ENCODE data around the gene SLC9A9. TPM values are rescaled to one million over a fixed set of nuclear protein-coding genes. Genes with fewer than 3 reads are reported as not detected.

The SLC9A9 gene
- total RNA-seq, 3 donors from 2014 or later = 6.2 to 17.3 (median 7.8) TPM

DNA sequence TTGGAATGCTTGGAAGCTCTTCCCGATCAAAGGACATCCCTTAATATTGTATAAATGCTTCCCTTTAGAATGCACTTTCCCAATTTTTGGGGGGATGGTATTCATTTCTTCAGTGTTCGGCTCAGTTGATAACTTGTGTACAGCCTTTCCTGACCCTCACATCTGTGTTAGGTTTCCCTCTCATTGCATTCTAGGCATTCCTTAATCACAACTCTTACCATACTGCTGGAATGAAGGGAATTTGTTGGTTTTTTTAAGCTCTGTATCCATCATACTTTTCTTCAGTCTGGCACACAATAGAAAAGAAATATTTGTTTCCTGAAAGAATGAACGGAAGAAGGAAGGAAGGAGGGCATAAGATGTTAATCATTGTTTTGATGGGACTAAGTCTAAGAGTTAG, 609.2 kb downstream of the SLC9A9 start:
- intact Hi-C loops (cut with DNase I; ENCODE audit: low total_unique reads) = no loop called here
- Histone ChIP-seq H3K27ac (no peak overlapping the region), H3K9me3 (no peaks in the 10 kb centered on the region), H3K4me3 (no peak overlapping the region), H3K36me3 (no peaks in the 10 kb centered on the region), H3K4me1 (no peaks in the 10 kb centered on the region), H3K27me3 (no peaks in the 10 kb centered on the region)
- no peak for DNase-seq (ENCODE audit: low spot score in 2 of 2)
- TF ChIP-seq, protein P1, sequence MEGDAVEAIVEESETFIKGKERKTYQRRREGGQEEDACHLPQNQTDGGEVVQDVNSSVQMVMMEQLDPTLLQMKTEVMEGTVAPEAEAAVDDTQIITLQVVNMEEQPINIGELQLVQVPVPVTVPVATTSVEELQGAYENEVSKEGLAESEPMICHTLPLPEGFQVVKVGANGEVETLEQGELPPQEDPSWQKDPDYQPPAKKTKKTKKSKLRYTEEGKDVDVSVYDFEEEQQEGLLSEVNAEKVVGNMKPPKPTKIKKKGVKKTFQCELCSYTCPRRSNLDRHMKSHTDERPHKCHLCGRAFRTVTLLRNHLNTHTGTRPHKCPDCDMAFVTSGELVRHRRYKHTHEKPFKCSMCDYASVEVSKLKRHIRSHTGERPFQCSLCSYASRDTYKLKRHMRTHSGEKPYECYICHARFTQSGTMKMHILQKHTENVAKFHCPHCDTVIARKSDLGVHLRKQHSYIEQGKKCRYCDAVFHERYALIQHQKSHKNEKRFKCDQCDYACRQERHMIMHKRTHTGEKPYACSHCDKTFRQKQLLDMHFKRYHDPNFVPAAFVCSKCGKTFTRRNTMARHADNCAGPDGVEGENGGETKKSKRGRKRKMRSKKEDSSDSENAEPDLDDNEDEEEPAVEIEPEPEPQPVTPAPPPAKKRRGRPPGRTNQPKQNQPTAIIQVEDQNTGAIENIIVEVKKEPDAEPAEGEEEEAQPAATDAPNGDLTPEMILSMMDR (IDR thresholded peaks at IDR 0.05) = no peak
- TF ChIP-seq POLR2A (IDR thresholded peaks at IDR 0.05) (no peak), POLR2AphosphoS5 (IDR thresholded peaks at IDR 0.05) (no peak)

DNA sequence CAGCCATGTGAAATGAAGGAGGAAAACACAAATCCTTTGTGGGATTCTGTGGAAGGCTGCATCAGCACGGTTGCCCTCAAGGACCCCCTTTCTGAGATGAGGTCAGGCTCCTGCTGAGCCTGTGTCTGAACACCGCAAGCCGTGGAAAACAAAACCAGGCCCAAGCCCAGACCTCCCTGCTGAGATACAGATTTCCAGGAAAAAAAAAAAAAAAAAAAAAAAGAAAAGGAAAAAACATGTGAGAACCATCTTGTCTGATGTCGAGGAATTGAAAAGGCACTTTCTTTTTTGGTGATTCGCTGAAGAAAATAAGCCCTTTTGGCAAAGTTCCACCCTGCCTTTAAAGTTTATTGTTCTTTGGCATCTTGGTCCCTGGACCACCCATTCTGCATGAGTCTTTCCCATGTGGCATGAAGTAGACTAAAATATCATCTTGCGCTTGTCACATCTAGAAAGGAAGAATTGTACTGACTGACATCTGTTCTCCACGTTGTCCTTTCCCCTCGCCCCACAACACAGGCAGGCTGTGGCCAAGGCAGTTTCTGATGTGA, 611.1 kb downstream of the SLC9A9 start:
- H3K27ac ChIP-seq = no peak overlapping the region
- intact Hi-C loops (cut with DNase I; ENCODE audit: low total_unique reads) = no loop called here
- TF ChIP-seq POLR2AphosphoS5 (IDR thresholded peaks at IDR 0.05) = no peak
- no peak for TF ChIP-seq POLR2A (IDR thresholded peaks at IDR 0.05)
- TF ChIP-seq, protein P1 (IDR thresholded peaks at IDR 0.05) = no peak
- H3K27me3 ChIP-seq = no peaks in the 10 kb centered on the region
- DNase-seq (ENCODE audit: low spot score in 2 of 2) = no peak
- no peaks in the 10 kb centered on the region for H3K9me3 ChIP-seq
- H3K36me3 ChIP-seq = no peaks in the 10 kb centered on the region
- H3K4me3 ChIP-seq = no peak overlapping the region
- H3K4me1 ChIP-seq = no peaks in the 10 kb centered on the region

DNA sequence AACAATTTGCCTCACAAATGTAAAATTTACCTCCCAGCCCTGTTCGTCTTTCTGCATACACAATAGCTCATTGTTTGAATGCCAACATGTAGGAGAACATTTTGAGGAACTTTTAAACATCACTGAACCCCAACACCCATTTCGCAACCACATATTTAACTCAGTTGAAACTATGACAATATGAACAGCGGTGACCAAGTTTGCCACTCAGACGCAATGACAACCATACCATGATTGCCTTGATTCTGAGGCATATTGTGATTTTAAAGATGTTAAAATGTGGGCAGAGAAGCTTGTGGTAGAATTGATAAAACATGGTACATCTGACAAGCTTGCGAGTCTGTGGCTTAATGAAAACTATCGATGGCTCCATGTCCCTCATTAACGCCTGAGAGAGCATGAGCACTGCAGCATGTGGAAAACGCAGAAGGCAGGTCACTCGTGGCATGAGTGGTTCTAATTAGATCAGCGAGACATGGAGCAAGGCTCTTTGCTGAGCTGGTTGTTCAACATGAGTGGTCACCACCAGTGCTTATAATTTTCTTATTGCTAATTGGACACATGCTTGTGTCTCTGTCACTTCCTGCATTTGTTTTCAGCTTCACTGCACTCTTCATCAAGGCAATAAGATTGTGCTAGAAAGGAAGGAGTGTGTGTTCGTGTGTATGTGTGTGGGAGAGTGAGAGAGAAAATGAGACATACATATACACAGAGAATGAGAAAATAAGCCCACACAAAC, 611.9 kb downstream of the SLC9A9 start:
- Histone ChIP-seq H3K36me3 (no peaks in the 10 kb centered on the region), H3K4me1 (no peaks in the 10 kb centered on the region), H3K4me3 (no peak overlapping the region), H3K27me3 (no peaks in the 10 kb centered on the region), H3K27ac (no peak overlapping the region), H3K9me3 (no peaks in the 10 kb centered on the region)
- intact Hi-C loops (cut with DNase I; ENCODE audit: low total_unique reads) = no loop called here
- no peak for TF ChIP-seq POLR2AphosphoS5 (IDR thresholded peaks at IDR 0.05)
- TF ChIP-seq, protein P1 (IDR thresholded peaks at IDR 0.05) = no peak
- no peak for TF ChIP-seq POLR2A (IDR thresholded peaks at IDR 0.05)
- DNase-seq (ENCODE audit: low spot score in 2 of 2) = no peak

DNA sequence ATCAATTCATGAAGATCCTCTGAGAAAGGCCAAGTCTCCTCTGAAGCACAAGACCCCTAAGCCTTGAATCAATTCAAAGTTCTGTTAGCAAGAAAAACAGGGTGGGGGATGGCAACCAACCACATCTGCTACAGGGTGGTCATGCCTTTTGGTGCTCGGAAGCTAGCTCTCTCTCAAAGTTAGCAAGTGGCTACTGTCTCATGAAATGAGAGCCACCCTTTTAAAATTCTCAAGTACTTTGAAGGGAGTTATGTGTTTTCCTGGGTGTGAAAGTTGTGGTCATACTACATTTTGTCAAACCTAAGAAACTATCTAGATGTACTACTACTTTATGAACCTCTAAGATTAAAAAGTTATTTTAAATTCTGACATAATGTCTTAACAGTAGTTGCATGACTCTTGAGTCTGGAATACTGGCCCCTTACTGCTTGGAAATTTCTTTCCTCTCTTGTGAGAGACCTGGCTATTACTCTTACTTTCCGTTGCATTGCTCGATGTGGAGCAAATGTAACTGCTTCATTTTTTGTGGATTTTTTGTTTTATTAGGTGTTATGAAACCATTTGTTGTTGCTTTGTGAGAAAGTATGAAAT, 612.6 kb downstream of the SLC9A9 start:
- Histone ChIP-seq H3K27ac (no peak overlapping the region), H3K27me3 (no peaks in the 10 kb centered on the region), H3K36me3 (no peaks in the 10 kb centered on the region), H3K9me3 (no peaks in the 10 kb centered on the region), H3K4me3 (no peak overlapping the region), H3K4me1 (no peaks in the 10 kb centered on the region)
- intact Hi-C loops (cut with DNase I; ENCODE audit: low total_unique reads) = no loop called here
- DNase-seq (ENCODE audit: low spot score in 2 of 2) = no peak
- TF ChIP-seq, protein P1 (IDR thresholded peaks at IDR 0.05) = no peak
- TF ChIP-seq POLR2A (IDR thresholded peaks at IDR 0.05) = no peak
- no peak for TF ChIP-seq POLR2AphosphoS5 (IDR thresholded peaks at IDR 0.05)

DNA sequence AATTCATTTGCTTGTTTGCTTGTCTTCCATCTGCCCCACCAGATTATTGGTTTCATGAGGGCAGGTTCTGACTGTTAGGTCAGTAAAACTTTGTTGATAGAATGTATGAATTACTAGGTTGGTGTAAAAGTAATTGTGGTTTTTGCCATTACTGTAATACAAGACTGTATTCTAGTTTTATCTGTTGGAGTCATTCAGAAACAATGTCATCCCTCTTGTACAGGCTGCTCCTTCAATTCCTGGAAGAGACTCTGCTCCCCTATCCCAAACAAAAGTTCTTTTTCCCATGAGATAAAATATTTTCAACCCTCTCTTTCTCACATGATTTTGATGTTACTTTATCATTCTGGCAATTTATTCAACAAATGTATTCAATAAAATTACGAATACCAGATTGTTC, 613.7 kb downstream of the SLC9A9 start:
- no peaks in the 10 kb centered on the region for H3K9me3 ChIP-seq
- H3K27ac ChIP-seq = no peak overlapping the region
- TF ChIP-seq POLR2AphosphoS5 (IDR thresholded peaks at IDR 0.05) (no peak), POLR2A (IDR thresholded peaks at IDR 0.05) (no peak)
- TF ChIP-seq, protein P1 (IDR thresholded peaks at IDR 0.05) = no peak
- no peak for DNase-seq (ENCODE audit: low spot score in 2 of 2)
- H3K36me3 ChIP-seq = no peaks in the 10 kb centered on the region
- no peak overlapping the region for H3K4me3 ChIP-seq
- H3K4me1 ChIP-seq = no peaks in the 10 kb centered on the region
- intact Hi-C loops (cut with DNase I; ENCODE audit: low total_unique reads) = no loop called here
- H3K27me3 ChIP-seq = no peaks in the 10 kb centered on the region

Data from breast epithelium (tissue), 4 donors.